Sigmoid colon (tissue), 7 donors: ENCODE measurements around the gene WWC2. TPM values are rescaled to one million over a fixed set of nuclear protein-coding genes. Genes with fewer than 3 reads are reported as not detected.
"Not testable (repeated sequence)": the region's sequence is repeated elsewhere in the genome, so short reads cannot be mapped to it uniquely, and the experiment has no call there.

ENCODE experiments used
- DNase-seq: peaks from one replicate; pipeline ENCODE4 v3.0.0-alpha.2; 2019
- H3K27ac ChIP-seq, 4 donors: fragments of 200-600 bp; sonication (generic); one replicate each; pipeline ENCODE4 v1.5.1; 2016 to 2019; ENCODE audit warnings: mild to moderate bottlenecking in 1 of 4
- H3K27me3 ChIP-seq, 3 donors: fragments of 200-600 bp; sonication (generic); one replicate each; pipeline ENCODE4 v1.5.1; 2019; ENCODE audit warnings: mild to moderate bottlenecking in 1 of 3
- H3K36me3 ChIP-seq, 4 donors: fragments of 200-600 bp; sonication (generic); one replicate each; pipeline ENCODE4 v1.5.1; 2016 to 2019
- H3K4me1 ChIP-seq, 4 donors: fragments of 200-600 bp; sonication (generic); one replicate each; pipeline ENCODE4 v1.5.1; 2017 to 2019
- H3K4me3 ChIP-seq, 4 donors: fragments of 200-600 bp; sonication (generic); one replicate each; pipeline ENCODE4 v1.5.1; 2017 to 2019; ENCODE audit warnings: mild to moderate bottlenecking in 2 of 4, moderate library complexity in 1 of 4
- H3K9me3 ChIP-seq, 4 donors: fragments of 200-600 bp in 3 of 4; sonication (generic) in 3 of 4; one replicate each; pipeline versions ENCODE4 v1.5.1 to v1.6.1; 2013 to 2019
- EP300 ChIP-seq, 4 donors: sonication (generic); formaldehyde crosslinking; IDR thresholded peaks; one replicate each; pipeline ENCODE4 v1.6.1; 2017; ENCODE audit warnings: antibody characterized with exemption in 4 of 4
- POLR2A ChIP-seq, 2 donors: fragments of 450-650 bp; IDR thresholded peaks; one replicate each; pipeline ENCODE4 v1.6.1; 2016; ENCODE audit warnings: antibody characterized with exemption in 2 of 2, mild to moderate bottlenecking in 2 of 2, moderate library complexity in 2 of 2
- POLR2AphosphoS5 ChIP-seq, 4 donors: sonication (generic); formaldehyde crosslinking; IDR thresholded peaks; one replicate each; pipeline ENCODE4 v1.6.1; 2017; ENCODE audit warnings: antibody characterized with exemption in 4 of 4
- WGBS, 2 donors: extraction: QIAGEN DNeasy Blood & Tissue Kit; methylation state at CpG; one replicate each; pipeline ENCODE4 v1.1.7; 2013; 5-methylcytosine and 5-hydroxymethylcytosine counted together
- intact Hi-C: fragments of 100-400 bp; cut with DNase I; formaldehyde crosslinking; loops from one replicate; pipeline ENCODE4 v1.15.1; 2023
- polyA plus RNA-seq, 3 donors: library from polyadenylated mRNA; stranded (reverse); fragments of 200-250 nt; gene quantifications; one replicate each; pipeline ENCODE4 v1.2.3, GENCODE V29; 2013
- total RNA-seq, 4 donors: library from RNA; depleted of rRNA; stranded (reverse); fragments of >200 nt; gene quantifications; one replicate each; pipeline ENCODE4 v1.1.0, GENCODE V29; 2016
- TF ChIP-seq, protein P1 (sequence below), 4 experiments: fragments of 450-650 bp in 3 of 4; fragments of 200-600 bp in 1 of 4; IDR thresholded peaks; one replicate each; pipeline ENCODE4 v1.5.1; 2016 to 2019; ENCODE audit warnings: antibody characterized with exemption in 4 of 4, mild to moderate bottlenecking in 3 of 4, moderate library complexity in 2 of 4
- donor health status: healthy with polysubstance abuse.
- donor health status: Bipolar disorder and iron deficiency.
- donor health status: healthy.

Gene WWC2
- total and polyA plus RNA-seq, 7 donors = 1.2 to 53.5 (median 27.0) TPM

DNA sequence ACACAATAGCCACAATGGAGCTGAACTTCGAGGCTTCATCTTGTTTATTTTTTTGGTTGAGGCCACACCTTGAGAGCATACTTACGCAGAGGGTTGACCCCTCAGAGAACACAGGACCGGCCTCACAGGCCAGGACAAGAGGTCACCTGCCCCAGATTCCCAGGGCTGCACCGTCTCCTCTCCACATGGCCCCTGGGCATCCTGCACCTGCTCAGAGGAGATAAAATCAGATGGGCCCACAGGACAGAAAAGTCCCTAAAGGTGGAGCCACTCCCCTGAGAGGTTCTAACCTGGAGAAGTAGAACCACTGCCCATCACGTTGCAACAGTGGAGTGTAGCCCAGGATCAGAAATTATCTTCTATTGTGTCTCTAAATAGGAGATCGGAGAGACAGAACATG is 224.2 kb downstream of the WWC2 start:
- no peaks in the 10 kb centered on the region for H3K9me3 ChIP-seq
- no peaks in the 10 kb centered on the region for H3K27me3 ChIP-seq
- H3K4me1 ChIP-seq = no peaks in the 10 kb centered on the region
- intact Hi-C loops = no loop called here
- H3K27ac ChIP-seq = no peak overlapping the region
- no peak overlapping the region for H3K4me3 ChIP-seq
- DNase-seq = no peak
- H3K36me3 ChIP-seq = peaks cover 0 to 14% (median 0%) of the 10 kb centered on the region in 4 donors
- 84 to 87% methylated on average over 6 of the region's 6 CpGs for WGBS, 2 donors
- no peak for TF ChIP-seq POLR2AphosphoS5 (IDR thresholded peaks at IDR 0.05)
- TF ChIP-seq, protein P1, sequence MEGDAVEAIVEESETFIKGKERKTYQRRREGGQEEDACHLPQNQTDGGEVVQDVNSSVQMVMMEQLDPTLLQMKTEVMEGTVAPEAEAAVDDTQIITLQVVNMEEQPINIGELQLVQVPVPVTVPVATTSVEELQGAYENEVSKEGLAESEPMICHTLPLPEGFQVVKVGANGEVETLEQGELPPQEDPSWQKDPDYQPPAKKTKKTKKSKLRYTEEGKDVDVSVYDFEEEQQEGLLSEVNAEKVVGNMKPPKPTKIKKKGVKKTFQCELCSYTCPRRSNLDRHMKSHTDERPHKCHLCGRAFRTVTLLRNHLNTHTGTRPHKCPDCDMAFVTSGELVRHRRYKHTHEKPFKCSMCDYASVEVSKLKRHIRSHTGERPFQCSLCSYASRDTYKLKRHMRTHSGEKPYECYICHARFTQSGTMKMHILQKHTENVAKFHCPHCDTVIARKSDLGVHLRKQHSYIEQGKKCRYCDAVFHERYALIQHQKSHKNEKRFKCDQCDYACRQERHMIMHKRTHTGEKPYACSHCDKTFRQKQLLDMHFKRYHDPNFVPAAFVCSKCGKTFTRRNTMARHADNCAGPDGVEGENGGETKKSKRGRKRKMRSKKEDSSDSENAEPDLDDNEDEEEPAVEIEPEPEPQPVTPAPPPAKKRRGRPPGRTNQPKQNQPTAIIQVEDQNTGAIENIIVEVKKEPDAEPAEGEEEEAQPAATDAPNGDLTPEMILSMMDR (IDR thresholded peaks at IDR 0.05) = no peak
- no peak for TF ChIP-seq EP300 (IDR thresholded peaks at IDR 0.05)
- TF ChIP-seq POLR2A (IDR thresholded peaks at IDR 0.05) = no peak

DNA sequence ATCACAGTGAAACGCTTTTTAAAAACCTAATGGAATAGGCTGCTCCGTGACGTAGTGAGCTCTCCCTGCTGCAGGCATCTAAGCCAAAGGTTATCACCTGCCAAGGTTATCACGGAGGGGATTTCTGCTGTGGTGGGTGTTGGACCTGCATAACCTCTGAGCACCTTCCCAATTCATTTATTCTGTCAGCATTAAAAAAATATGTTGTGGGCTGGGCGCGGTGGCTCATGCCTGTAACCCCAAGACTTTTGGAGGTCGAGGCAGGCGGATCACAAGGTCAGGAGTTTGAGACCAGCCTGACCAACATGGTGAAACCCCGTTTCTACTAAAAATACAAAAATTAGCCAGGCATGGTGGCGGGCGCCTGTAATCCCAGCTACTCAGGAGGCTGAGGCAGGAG is 225.0 kb downstream of the WWC2 start:
- H3K9me3 ChIP-seq, intact Hi-C loops, H3K4me3 ChIP-seq, H3K27me3 ChIP-seq, DNase-seq, H3K36me3 ChIP-seq, H3K4me1 ChIP-seq, H3K27ac ChIP-seq: not testable (repeated sequence)
- 92 to 93% methylated on average over 11 of the region's 11 CpGs for WGBS, 2 donors

DNA sequence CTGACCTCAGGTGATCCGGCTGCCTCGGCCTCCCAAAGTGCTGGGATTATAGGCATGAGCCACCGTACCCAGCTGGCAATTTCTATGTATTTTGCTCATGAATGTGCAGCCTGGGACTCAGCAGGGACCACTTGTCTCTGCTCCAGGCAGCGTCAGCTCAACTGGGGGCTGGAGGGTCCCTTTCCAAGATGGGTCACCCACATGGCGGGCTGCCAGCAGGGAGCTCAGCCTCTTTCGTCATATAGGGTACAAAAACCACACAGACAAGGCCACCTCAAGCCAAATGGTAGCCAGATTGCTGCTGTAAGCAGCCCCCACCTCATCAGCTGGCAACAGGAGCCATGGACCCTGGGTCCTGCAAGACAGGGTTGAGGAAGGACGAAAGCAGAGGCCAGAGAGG is 225.6 kb downstream of the WWC2 start:
- TF ChIP-seq POLR2A (IDR thresholded peaks at IDR 0.05) (no peak), EP300 (IDR thresholded peaks at IDR 0.05) (no peak), POLR2AphosphoS5 (IDR thresholded peaks at IDR 0.05) (no peak)
- TF ChIP-seq, protein P1 (IDR thresholded peaks at IDR 0.05) = no peak
- Histone ChIP-seq H3K27me3 (no peaks in the 10 kb centered on the region), H3K4me3 (no peak overlapping the region), H3K36me3 (peaks cover 0 to 6% (median 0%) of the 10 kb centered on the region in 4 donors), H3K4me1 (no peaks in the 10 kb centered on the region), H3K27ac (no peak overlapping the region), H3K9me3 (no peaks in the 10 kb centered on the region)
- intact Hi-C loops = no loop called here
- 90 to 93% methylated on average over 7 of the region's 7 CpGs for WGBS, 2 donors
- no peak for DNase-seq

DNA sequence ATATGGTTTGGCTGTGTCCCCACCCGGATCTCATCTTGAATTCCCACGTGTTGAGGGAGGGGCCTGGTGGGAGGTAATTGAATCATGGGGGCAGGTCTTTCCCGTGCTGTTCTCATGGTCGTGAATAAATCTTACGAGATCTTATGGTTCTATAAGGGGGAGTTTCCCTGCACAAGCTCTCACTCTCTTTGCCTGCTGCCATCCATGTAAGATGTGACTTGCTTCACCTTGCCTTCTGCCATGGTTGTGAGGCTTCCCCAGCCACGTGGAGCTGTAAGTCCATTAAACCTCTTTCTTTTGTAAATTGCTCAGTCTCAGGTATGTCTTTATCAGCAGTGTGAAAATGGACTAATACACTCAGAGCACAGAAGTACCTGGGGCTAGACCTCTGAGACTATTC is 227.3 kb downstream of the WWC2 start:
- H3K27ac ChIP-seq, DNase-seq, H3K36me3 ChIP-seq, H3K27me3 ChIP-seq, H3K4me3 ChIP-seq, H3K9me3 ChIP-seq, intact Hi-C loops, H3K4me1 ChIP-seq: not testable (repeated sequence)
- 82 to 87% methylated on average over 6 of the region's 6 CpGs for WGBS, 2 donors

DNA sequence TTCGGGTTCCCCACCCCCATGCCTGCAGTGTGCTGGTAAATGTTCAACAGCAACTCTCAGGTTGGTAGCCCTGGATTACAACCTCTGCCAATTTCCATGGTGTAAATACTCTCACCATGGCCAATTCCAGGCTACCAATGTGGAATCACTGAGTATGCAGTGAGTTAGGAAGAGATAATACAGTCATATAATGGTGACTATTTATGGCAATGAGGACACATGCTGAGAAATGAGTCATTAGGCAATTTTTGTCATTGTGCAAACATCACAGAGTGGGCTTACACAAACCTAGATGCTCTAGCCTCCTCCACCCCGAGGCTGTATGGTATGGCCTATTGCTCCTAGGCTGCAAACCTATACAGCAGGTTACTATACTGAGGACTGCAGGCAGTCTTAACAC is 227.8 kb downstream of the WWC2 start:
- DNase-seq = no peak
- intact Hi-C loops = no loop called here
- Histone ChIP-seq H3K4me1 (no peaks in the 10 kb centered on the region), H3K36me3 (no peaks in the 10 kb centered on the region), H3K27ac (no peak overlapping the region), H3K4me3 (no peak overlapping the region), H3K9me3 (no peaks in the 10 kb centered on the region), H3K27me3 (no peaks in the 10 kb centered on the region)
- TF ChIP-seq EP300 (IDR thresholded peaks at IDR 0.05) (no peak), POLR2A (IDR thresholded peaks at IDR 0.05) (no peak), POLR2AphosphoS5 (IDR thresholded peaks at IDR 0.05) (no peak)
- TF ChIP-seq, protein P1 (IDR thresholded peaks at IDR 0.05) = no peak
- 30 to 72% methylated on average over 2 of the region's 2 CpGs for WGBS, 2 donors

DNA sequence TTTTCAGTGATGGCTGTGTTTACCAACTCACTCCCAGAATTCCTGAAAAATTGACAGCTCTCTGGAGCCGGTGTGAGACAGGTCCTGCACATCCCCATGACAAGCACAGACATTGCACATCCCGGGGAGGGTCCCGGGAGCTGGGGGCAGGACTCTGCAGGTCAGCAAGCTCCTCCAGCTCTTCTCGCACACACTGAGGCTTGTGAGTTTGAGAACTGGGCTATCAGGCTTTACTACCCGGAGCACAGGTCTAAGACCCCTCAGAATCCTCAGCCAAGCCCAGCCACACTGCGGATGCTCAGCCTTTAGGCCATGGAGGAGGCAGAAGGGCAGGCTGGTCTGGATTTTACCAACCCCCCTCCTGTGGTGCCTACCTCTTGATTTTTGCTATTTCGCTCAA is 228.8 kb downstream of the WWC2 start:
- no peak for DNase-seq
- H3K27me3 ChIP-seq = no peaks in the 10 kb centered on the region
- H3K36me3 ChIP-seq = no peaks in the 10 kb centered on the region
- H3K4me3 ChIP-seq = no peak overlapping the region
- WGBS, 2 donors = 94 to 96% methylated on average over 7 of the region's 7 CpGs
- no peaks in the 10 kb centered on the region for H3K9me3 ChIP-seq
- no peak overlapping the region for H3K27ac ChIP-seq
- TF ChIP-seq, protein P1 (IDR thresholded peaks at IDR 0.05) = no peak
- TF ChIP-seq POLR2AphosphoS5 (IDR thresholded peaks at IDR 0.05) (no peak), EP300 (IDR thresholded peaks at IDR 0.05) (no peak), POLR2A (IDR thresholded peaks at IDR 0.05) (no peak)
- intact Hi-C loops = no loop called here
- no peaks in the 10 kb centered on the region for H3K4me1 ChIP-seq
